ENCODE measurements around the gene GGTLC1. TPM values are rescaled to one million over a fixed set of nuclear protein-coding genes. Genes with fewer than 3 reads are reported as not detected.

GGTLC1 gene
- total RNA-seq, 4 donors from 2014 or later = not detected

DNA sequence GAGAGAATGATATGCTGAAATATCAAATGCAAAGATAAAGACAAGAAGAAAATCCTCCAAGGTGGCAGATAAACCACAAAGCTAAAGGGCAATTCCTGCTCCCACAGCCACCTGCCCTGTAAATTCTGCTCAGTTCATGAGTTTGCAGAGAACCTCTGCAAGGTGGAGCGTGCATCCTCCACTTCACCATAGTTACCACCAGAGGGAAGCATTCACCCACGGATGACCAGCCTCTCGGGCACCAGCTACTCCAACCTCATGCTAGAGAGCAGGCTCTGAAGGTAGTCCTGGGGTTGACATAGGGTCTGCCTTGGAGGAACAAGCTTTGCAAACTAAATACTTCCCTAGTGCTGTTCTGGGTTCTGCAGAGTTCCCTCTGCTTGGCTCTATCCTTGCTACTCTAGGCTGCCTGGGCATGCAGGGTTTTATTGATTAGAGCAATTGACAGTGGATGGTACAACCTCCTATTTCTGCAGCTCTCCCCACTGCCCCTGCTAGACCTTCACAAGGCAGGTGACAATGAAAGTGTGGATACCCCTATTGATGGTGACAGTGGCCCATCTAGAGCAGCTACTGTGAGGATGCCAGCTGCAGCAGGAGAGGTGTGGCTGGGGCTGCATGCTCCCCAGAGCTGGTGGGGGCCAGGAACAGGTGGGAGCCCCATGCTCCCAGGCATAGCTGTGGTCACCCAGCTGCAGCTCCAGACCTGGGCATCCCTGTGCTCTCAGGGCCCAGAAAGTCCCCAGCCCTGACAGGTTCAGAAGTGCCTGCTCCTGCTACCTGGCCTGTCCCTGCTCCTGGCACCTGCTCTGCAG lies 51.1 kb downstream of the GGTLC1 start:
- Histone ChIP-seq H3K4me3 (no peak overlapping the region), H3K4me1 (no peaks in the 10 kb centered on the region), H3K27me3 (peaks cover 17% of the 10 kb centered on the region), H3K36me3 (no peaks in the 10 kb centered on the region), H3K9me3 (peaks cover 0 to 7% (median 0%) of the 10 kb centered on the region in 3 donors), H3K27ac (no peak overlapping the region)
- 0% methylated on average over 3 of the region's 3 CpGs; no CpG with 5 or more reads in 1 of the 2 donors for WGBS, 2 donors (ENCODE audit: low coverage in 1 of 2)
- ATAC-seq = peak; percentile 57
- no peak for TF ChIP-seq POLR2AphosphoS5 (IDR thresholded peaks at IDR 0.05)
- TF ChIP-seq, protein P1, sequence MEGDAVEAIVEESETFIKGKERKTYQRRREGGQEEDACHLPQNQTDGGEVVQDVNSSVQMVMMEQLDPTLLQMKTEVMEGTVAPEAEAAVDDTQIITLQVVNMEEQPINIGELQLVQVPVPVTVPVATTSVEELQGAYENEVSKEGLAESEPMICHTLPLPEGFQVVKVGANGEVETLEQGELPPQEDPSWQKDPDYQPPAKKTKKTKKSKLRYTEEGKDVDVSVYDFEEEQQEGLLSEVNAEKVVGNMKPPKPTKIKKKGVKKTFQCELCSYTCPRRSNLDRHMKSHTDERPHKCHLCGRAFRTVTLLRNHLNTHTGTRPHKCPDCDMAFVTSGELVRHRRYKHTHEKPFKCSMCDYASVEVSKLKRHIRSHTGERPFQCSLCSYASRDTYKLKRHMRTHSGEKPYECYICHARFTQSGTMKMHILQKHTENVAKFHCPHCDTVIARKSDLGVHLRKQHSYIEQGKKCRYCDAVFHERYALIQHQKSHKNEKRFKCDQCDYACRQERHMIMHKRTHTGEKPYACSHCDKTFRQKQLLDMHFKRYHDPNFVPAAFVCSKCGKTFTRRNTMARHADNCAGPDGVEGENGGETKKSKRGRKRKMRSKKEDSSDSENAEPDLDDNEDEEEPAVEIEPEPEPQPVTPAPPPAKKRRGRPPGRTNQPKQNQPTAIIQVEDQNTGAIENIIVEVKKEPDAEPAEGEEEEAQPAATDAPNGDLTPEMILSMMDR (IDR thresholded peaks at IDR 0.05) = peak; percentile 26 to 82 (median 68)

Small RNA genes within 50 kb of the gene (small RNA-seq; reads per million reads assigned to genes)
- gene AL133466.1 = 0 reads per million in 4 donors

Other genes starting within 250 kb of the GGTLC1 start
- gene CST1, start 237.8 kb downstream of the GGTLC1 start, total RNA-seq = not detected
- under 1 TPM in 2 of 4 donors, not detected in 2; 0.54 to 0.87 TPM for gene CST2, start 162.1 kb downstream of the GGTLC1 start, total RNA-seq
- 1 to 10 TPM in 1 of 4 donors, not detected in 3; 1.9 TPM for gene CST5, start 109.0 kb downstream of the GGTLC1 start, total RNA-seq